Kidney (tissue), 14 donors: ENCODE measurements around the gene DIAPH3. TPM values are rescaled to one million over a fixed set of nuclear protein-coding genes. Genes with fewer than 3 reads are reported as not detected.

Experiments
- DNase-seq, 5 donors: peaks; one replicate each; pipeline ENCODE4 v3.0.0-alpha.2; 2013 to 2020
- FAIRE-seq: peaks from 2 replicates; lab custom pipeline; 2012; peaks lifted over from hg19 to GRCh38; lab: Jason Lieb, UNC
- H3K27ac ChIP-seq, 2 donors: one replicate each; pipeline ENCODE4 v1.7.0; 2013; ENCODE audit warnings: low read depth in 2 of 2, low read length in 2 of 2, inconsistent platforms in 1 of 2
- H3K27me3 ChIP-seq: one replicate; pipeline ENCODE4 v1.7.1; 2013; ENCODE audit warnings: low read length, inconsistent platforms; ENCODE audit not compliant: control insufficient read depth, insufficient read depth
- H3K36me3 ChIP-seq, 3 donors: one replicate each; pipeline versions ENCODE4 v1.7.0 to v1.7.1; 2013; ENCODE audit warnings: low read length in 3 of 3, control low read depth in 1 of 3, inconsistent platforms in 1 of 3; ENCODE audit not compliant: insufficient read depth in 3 of 3, control insufficient read depth in 2 of 3
- H3K4me1 ChIP-seq, 3 donors: one replicate each; pipeline versions ENCODE4 v1.7.0 to v1.7.1; 2013; ENCODE audit warnings: low read length in 3 of 3, inconsistent platforms in 1 of 3, low read depth in 1 of 3; ENCODE audit not compliant: control insufficient read depth in 2 of 3, insufficient read depth in 2 of 3
- H3K4me3 ChIP-seq, 3 donors: one replicate each; pipeline versions ENCODE4 v1.7.0 to v1.8.1; 2013; ENCODE audit warnings: low read length in 3 of 3, control low read depth in 1 of 3, inconsistent platforms in 1 of 3
- H3K9ac ChIP-seq, 3 donors: one replicate each; pipeline versions ENCODE4 v1.7.0 to v1.7.1; 2013; ENCODE audit warnings: low read length in 3 of 3, control low read depth in 1 of 3, inconsistent platforms in 1 of 3
- H3K9me3 ChIP-seq, 3 donors: one replicate each; pipeline versions ENCODE4 v1.7.0 to v1.7.1; 2013; ENCODE audit warnings: low read length in 3 of 3, control low read depth in 1 of 3, inconsistent platforms in 1 of 3; ENCODE audit not compliant: control insufficient read depth in 2 of 3, insufficient read depth in 1 of 3
- CTCF ChIP-seq: IDR thresholded peaks from 3 replicates; pipeline ENCODE4 v1.5.1; 2012; ENCODE audit warnings: mild to moderate bottlenecking, moderate library complexity, borderline replicate concordance; ENCODE audit not compliant: insufficient read depth; ENCODE audit errors: extremely low read depth
- intact Hi-C: fragments of 100-400 bp; cut with DNase I; formaldehyde crosslinking; loops from one replicate; pipeline ENCODE4 v1.11.1; 2022
- polyA plus RNA-seq: library from polyadenylated mRNA; stranded (reverse); fragments of 350-450 nt; fragmentation: Illumina TruSeq; extraction: RNeasy Lipid Tissue Mini Kit (QIAGEN cat#74804); gene quantifications from one replicate; pipeline ENCODE4 v1.2.3, GENCODE V29; 2014; ENCODE audit warnings: low read depth, low replicate concordance; ENCODE audit not compliant: insufficient read depth
- total RNA-seq: library from RNA; stranded (reverse); fragmentation: NEBNext Ultra II Directional; extraction: Animal tissue kit (Norgen Biotek cat#: 25700); gene quantifications from one replicate; pipeline ENCODE4 v1.2.1, GENCODE V29; 2021
- donor health status: control.
- donor health status: control.
- donor health status: control.
- donor health status: control.
- donor health status: control.
- donor health status: DM: yes; HTN: yes; CAD: no.
- donor health status: Normal renal cell carcinoma (clear cell type).

The DIAPH3 gene
- total and polyA plus RNA-seq, 2 donors from 2014 or later, result 2.0 to 2.7 TPM

GRCh38 chr13:60143775-60144174 lies 20.0 kb downstream of the DIAPH3 start:
- DNase-seq, result no peak
- Histone ChIP-seq H3K9me3 (no peaks in the 10 kb centered on the region), H3K4me1 (no peaks in the 10 kb centered on the region), H3K9ac (no peak overlapping the region), H3K27me3 (no peaks in the 10 kb centered on the region), H3K4me3 (no peak overlapping the region), H3K27ac (no peak overlapping the region), H3K36me3 (no peaks in the 10 kb centered on the region)
- no peak for TF ChIP-seq CTCF
- FAIRE-seq, result no peak
- intact Hi-C loops, result no loop called here

- intact Hi-C loops, result no loop called here
- Histone ChIP-seq H3K36me3 (no peaks in the 10 kb centered on the region), H3K4me3 (no peak overlapping the region), H3K4me1 (no peaks in the 10 kb centered on the region), H3K9ac (no peak overlapping the region), H3K27ac (no peak overlapping the region), H3K27me3 (no peaks in the 10 kb centered on the region), H3K9me3 (no peaks in the 10 kb centered on the region)
- no peak for TF ChIP-seq CTCF
- no peak for FAIRE-seq
- DNase-seq, result no peak
These were observed 24.5 kb downstream of the DIAPH3 start for GRCh38 chr13:60139272-60139671.

GRCh38 chr13:60138674-60139073 lies 25.1 kb downstream of the DIAPH3 start:
- no peaks in the 10 kb centered on the region for H3K27me3 ChIP-seq
- TF ChIP-seq CTCF, result no peak
- DNase-seq (no peak), FAIRE-seq (no peak)
- intact Hi-C loops, result no loop called here
- H3K4me1 ChIP-seq, result no peaks in the 10 kb centered on the region
- no peak overlapping the region for H3K4me3 ChIP-seq
- no peaks in the 10 kb centered on the region for H3K36me3 ChIP-seq
- no peaks in the 10 kb centered on the region for H3K9me3 ChIP-seq
- no peak overlapping the region for H3K9ac ChIP-seq
- H3K27ac ChIP-seq, result no peak overlapping the region

GRCh38 chr13:60137911-60138560 lies 25.7 kb downstream of the DIAPH3 start:
- H3K36me3 ChIP-seq, result no peaks in the 10 kb centered on the region
- no peaks in the 10 kb centered on the region for H3K27me3 ChIP-seq
- H3K9ac ChIP-seq, result no peak overlapping the region
- H3K4me1 ChIP-seq, result no peaks in the 10 kb centered on the region
- no peak overlapping the region for H3K4me3 ChIP-seq
- no peak for DNase-seq
- intact Hi-C loops, result no loop called here
- no peak for FAIRE-seq
- H3K9me3 ChIP-seq, result no peaks in the 10 kb centered on the region
- H3K27ac ChIP-seq, result no peak overlapping the region
- no peak for TF ChIP-seq CTCF
